NCI-H82 (cell line): ENCODE results near the gene MTNR1A.

Source experiments
- DNase-seq: peaks from one replicate; lab custom pipeline; 2025; lab: John Stamatoyannopoulos, UW

MTNR1A gene

GRCh38 chr4:186554914-186555827, at the start of gene MTNR1A:
MTNR1A (minus strand) TSS chr4:186555567; CDS start chr4:186555365, 202 bp downstream.
- no peak for DNase-seq

- no peak for DNase-seq
Observed at GRCh38 chr4:186604124-186604807, 48.9 kb upstream of the MTNR1A start.

GRCh38 chr4:186602978-186603377, 47.6 kb upstream of the MTNR1A start:
- no peak for DNase-seq

GRCh38 chr4:186599483-186599882, 44.1 kb upstream of the MTNR1A start:
- DNase-seq, result no peak

GRCh38 chr4:186598686-186599085, 43.3 kb upstream of the MTNR1A start:
- no peak for DNase-seq

GRCh38 chr4:186596850-186597390, 41.6 kb upstream of the MTNR1A start:
- DNase-seq, result no peak

- DNase-seq, result no peak
Observed at GRCh38 chr4:186596346-186596745, 41.0 kb upstream of the MTNR1A start.

GRCh38 chr4:186593587-186593973, 38.2 kb upstream of the MTNR1A start:
- DNase-seq, result no peak

GRCh38 chr4:186592966-186593586, 37.7 kb upstream of the MTNR1A start:
- no peak for DNase-seq

- no peak for DNase-seq
Observed at GRCh38 chr4:186592445-186592844, 37.1 kb upstream of the MTNR1A start.

- no peak for DNase-seq
Observed at GRCh38 chr4:186591651-186592050, 36.3 kb upstream of the MTNR1A start.

- DNase-seq, result no peak
Observed at GRCh38 chr4:186588503-186588902, 33.1 kb upstream of the MTNR1A start.

- DNase-seq, result peak; percentile 51
Observed at GRCh38 chr4:186587416-186588018, 32.1 kb upstream of the MTNR1A start.

- DNase-seq, result no peak
Observed at GRCh38 chr4:186586205-186586604, 30.8 kb upstream of the MTNR1A start.

GRCh38 chr4:186584912-186585311, 29.5 kb upstream of the MTNR1A start:
- DNase-seq, result no peak

- no peak for DNase-seq
Observed at GRCh38 chr4:186581421-186581820, 26.1 kb upstream of the MTNR1A start.

GRCh38 chr4:186580669-186581068, 25.3 kb upstream of the MTNR1A start:
- DNase-seq, result no peak

- no peak for DNase-seq
Observed at GRCh38 chr4:186570193-186570996, 15.0 kb upstream of the MTNR1A start.

- DNase-seq, result no peak
Observed at GRCh38 chr4:186569533-186570192, 14.3 kb upstream of the MTNR1A start.

- no peak for DNase-seq
Observed at GRCh38 chr4:186566068-186566467, 10.7 kb upstream of the MTNR1A start.

- no peak for DNase-seq
Observed at GRCh38 chr4:186563761-186564160, 8.4 kb upstream of the MTNR1A start.
